GM10266 (cell line): ENCODE measurements around the gene FAM221B.

Experiments
- DNase-seq: peaks from one replicate; pipeline ENCODE4 v3.0.0; 2012; ENCODE audit errors: extremely low spot score
- TF ChIP-seq, protein P1 (sequence below): IDR thresholded peaks from 2 replicates; pipeline ENCODE4 v1.5.1; 2012; ENCODE audit warnings: mild to moderate bottlenecking, low read depth; ENCODE audit not compliant: control insufficient read depth, insufficient read depth; ENCODE audit errors: missing control alignments

FAM221B gene

DNA sequence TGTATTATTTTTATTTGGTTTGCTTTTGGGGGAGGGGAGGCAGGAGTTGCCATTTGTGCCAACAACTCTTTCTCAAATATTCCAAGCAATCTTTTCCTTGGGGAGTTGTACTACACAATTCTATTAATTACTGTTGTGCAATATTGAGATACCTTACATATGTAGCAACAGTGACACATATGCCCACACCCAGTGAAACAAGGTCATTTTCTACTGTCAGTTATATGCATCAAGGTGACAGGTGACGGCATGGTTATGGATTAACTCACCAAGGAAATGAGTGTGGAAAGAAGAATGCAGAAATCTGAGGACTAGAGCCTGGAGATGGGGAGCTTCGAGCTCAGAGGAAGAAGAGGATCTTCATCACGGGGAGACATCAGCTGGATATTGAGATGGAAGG, 56.6 kb downstream of the FAM221B start:
- TF ChIP-seq, protein P1, sequence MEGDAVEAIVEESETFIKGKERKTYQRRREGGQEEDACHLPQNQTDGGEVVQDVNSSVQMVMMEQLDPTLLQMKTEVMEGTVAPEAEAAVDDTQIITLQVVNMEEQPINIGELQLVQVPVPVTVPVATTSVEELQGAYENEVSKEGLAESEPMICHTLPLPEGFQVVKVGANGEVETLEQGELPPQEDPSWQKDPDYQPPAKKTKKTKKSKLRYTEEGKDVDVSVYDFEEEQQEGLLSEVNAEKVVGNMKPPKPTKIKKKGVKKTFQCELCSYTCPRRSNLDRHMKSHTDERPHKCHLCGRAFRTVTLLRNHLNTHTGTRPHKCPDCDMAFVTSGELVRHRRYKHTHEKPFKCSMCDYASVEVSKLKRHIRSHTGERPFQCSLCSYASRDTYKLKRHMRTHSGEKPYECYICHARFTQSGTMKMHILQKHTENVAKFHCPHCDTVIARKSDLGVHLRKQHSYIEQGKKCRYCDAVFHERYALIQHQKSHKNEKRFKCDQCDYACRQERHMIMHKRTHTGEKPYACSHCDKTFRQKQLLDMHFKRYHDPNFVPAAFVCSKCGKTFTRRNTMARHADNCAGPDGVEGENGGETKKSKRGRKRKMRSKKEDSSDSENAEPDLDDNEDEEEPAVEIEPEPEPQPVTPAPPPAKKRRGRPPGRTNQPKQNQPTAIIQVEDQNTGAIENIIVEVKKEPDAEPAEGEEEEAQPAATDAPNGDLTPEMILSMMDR, result no peak
- no peak for DNase-seq

DNA sequence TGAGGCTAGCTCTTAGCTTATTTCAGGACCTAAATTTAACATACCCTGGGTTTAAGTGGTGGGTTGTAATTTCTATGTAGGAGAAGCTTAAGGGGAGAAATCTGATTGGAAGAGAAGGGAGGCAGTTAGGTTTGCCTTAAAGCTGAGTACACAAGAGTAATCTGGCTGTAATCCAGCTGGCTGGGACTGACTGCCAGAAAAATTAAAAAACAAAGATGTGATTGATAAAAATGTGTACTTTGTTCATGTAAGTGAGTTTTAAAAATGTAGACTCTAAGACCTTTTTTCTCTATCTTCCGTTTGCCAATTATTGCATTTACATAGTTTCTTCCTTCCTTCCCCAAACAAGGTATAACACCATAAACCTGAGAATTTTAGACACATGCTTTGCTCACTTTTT, 57.0 kb downstream of the FAM221B start:
- no peak for DNase-seq
- TF ChIP-seq, protein P1, result no peak

DNA sequence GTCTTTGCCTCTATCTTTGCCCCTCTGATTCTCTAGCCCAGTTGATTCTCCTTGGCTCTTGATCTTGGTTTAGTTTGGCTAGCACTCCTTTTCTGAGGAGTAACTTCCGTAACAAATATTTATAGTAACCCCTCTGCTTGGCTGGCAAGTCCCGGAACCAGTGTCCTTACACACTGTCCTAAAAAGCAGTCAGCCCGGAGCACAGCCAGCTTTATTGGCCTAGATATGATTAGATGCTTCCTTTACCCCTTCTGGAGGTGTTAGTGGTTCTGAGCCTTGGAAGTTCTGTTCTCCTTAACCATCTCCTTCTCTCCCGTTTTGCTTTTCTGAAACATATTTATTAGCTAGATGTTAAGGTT, 57.5 kb downstream of the FAM221B start:
- no peak for DNase-seq
- TF ChIP-seq, protein P1, result no peak

DNA sequence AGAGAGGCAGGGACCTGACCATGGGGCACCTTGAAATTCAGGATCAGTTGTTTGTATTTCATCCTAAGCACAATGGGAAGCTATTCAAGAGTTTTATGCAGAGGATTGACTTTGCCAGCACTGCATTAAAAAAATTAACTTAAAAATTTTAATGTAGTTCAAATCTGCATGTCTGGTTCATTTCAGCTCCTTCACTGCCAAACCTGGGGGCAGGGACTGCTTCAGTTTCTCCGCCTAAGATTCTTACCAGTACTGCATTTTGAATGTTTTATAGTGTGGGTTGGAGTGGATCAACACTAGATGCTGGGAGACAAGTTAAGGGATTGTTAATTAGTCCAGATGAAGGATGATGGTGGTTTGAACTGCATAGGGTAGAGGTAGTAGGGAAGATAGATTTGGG, 58.8 kb downstream of the FAM221B start:
- DNase-seq, result no peak
- TF ChIP-seq, protein P1, result no peak

DNA sequence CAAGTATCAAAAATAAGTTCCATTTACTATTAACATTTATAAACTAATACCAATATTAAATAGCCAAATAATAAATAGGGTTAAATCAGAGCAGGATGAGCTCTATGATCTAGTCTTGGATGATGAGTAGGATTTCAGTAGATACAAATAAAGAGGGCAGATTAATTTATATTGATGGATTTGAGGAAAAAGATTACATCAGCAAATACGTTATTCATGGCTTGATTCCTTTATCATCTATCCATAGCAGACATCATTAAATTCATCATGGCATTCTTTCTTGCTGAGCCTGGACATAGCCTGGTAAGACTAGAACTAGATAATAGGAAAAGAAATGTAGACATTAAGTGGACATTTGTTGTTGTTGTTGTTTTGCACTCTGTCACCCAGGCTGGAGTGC, 61.1 kb downstream of the FAM221B start:
- DNase-seq, result no peak
- TF ChIP-seq, protein P1, result no peak

DNA sequence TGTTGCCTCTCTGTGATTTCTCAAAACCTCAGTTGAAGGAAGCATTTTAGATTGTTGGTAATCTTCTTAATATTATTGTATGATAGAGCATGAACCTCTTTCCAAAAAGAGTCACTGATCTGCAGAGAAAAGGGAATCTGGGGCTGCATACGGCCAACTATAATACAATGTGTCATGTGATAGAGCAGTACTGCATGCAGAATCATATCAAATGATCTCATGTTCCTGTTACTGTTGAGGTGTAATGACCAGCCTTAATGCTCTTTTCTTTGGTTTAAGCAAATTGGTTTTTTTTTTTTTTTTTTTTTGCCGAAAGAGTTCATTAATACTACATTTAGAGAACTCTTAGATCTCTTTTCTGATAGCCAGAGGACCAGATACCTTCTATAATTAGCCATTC, 61.5 kb downstream of the FAM221B start:
- no peak for DNase-seq
- TF ChIP-seq, protein P1, result no peak
